GM18502 (cell line): ENCODE results near the gene PRH1.

Experiments used
- ATAC-seq: cut with Tn5 transposase; IDR thresholded peaks from one replicate; pipeline ENCODE4 v1.9.1; 2021; ENCODE audit warnings: mild to moderate bottlenecking; ENCODE audit not compliant: unreplicated experiment, poor library complexity

PRH1 gene

DNA sequence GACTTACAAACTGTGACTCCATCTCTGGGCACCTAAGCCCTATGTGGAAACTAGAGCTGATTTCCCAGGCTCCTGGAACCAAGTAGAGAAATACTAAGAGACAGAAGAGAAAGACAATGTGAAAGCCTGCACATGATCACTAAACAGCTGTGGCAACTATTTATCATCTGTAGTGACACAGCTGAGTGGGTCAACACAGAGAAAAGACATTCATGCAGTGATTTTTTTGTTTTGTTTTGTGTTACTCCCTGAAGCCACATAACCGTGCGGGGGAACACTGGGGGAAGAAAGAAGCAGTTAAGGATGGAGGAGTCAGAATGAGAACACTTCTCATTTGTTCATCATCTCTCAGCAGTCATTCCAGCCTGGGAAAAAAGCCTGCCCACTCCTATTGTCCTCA, 36.3 kb downstream of the PRH1 start:
- no peak for ATAC-seq

DNA sequence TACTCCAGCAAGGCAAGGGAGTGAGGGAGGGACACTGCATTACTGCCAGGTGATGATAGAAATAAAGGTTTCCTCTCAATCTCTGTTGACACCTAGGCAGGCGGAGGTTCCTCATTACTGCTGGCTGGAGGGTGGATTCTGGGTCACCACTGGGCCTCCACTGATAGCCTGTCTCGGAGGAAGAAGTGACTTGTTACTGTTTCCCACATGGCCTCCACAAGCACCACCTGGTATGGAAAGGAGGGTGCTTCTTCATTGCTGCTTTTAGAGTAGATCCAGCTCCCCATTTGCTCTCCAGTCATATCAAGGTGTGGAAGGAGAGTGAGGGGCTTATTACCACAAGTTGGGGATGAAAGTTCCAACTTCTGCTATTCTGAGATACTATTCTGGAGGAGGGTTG, 41.2 kb downstream of the PRH1 start:
- no peak for ATAC-seq

DNA sequence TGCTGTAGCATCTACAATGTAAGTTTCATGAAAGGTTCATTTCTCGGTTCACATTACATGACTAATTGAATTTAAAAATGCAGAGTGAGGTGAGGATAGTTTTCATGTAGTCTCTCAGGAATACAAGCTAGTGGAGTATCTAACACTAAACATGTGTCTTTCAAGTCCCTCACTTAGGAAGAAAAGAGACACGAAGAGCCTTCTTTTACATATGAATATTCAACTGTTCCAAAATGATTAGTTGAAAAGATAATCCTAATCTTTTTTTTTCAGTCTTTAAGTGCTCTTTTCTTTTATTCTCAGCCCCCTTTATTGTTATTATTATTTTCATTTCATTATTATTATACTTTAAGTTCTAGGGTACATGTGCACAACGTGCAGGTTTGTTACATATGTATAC, 45.6 kb downstream of the PRH1 start:
- ATAC-seq, result no peak
